GM12801 (cell line): ENCODE measurements around the gene ZNF451.

Experiments
- CTCF ChIP-seq: IDR thresholded peaks from one replicate; pipeline ENCODE4 v1.5.1; 2011; ENCODE audit warnings: control low read depth; ENCODE audit not compliant: insufficient read length; ENCODE audit errors: extremely low read depth

The ZNF451 gene

DNA sequence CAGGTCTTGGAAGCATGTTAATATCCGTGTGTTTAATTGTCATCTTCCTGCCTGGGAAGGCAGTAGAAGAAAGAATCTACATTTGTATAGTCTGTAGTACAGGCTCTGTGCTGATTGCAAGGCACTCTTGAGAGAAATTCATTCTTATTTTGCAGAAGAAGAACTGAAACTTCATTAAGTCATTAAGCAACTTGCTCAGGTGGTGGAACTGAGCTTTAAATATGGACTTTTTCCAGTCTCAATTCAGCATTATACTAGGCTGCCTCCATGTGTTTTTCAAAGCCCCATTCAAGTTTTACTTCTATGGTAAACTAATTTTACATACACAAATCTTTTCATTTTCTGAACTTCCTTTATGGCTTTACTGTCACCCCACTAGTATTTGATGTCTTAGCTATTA, 18.7 kb downstream of the ZNF451 start:
- no peak for TF ChIP-seq CTCF

GRCh38 chr6:57109880-57110279, 19.9 kb downstream of the ZNF451 start:
- no peak for TF ChIP-seq CTCF

- TF ChIP-seq CTCF: no peak
Observed at GRCh38 chr6:57113105-57113504, 23.1 kb downstream of the ZNF451 start.

DNA sequence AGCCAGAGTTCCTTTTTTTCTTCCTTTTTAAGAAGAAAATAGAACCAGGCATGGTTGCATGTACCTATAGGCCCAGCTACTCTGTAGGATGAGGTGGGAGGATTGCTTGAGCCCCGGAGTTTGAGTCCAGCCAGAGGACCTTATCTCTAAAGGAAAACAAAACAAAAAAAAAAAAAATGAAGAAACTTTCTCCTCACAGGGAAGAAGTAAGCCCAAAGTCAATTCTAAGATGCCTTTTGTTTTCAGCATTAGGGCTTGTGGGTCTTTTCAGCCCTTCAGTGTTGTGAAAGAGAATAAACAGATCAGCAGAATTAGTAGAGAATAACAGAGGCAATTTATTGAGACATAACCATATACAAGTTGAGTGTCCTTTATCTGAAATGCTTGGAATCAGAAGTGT, 26.8 kb downstream of the ZNF451 start:
- TF ChIP-seq CTCF: no peak

- no peak for TF ChIP-seq CTCF
Observed at GRCh38 chr6:57117796-57118195, 27.8 kb downstream of the ZNF451 start.

- no peak for TF ChIP-seq CTCF
Observed at GRCh38 chr6:57123111-57123510, 33.1 kb downstream of the ZNF451 start.

DNA sequence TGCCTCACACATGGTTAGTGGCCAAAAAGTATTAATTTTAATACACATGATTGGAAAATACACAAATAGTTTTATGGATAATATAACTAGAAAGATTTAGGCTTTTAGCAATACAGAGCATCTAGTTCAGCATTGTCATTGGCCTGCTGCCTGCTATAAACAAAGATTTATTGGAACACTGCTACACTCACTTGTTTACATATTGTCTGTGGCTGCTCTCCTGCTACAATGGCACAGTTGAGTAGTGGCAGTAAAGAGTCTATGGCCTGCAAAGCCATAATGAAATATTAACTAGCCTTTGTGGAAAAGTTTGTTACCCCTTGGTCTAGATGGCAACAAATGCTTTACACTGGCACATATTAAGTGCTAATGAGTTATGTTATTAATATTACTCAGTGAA, 37.8 kb downstream of the ZNF451 start:
- TF ChIP-seq CTCF: no peak

DNA sequence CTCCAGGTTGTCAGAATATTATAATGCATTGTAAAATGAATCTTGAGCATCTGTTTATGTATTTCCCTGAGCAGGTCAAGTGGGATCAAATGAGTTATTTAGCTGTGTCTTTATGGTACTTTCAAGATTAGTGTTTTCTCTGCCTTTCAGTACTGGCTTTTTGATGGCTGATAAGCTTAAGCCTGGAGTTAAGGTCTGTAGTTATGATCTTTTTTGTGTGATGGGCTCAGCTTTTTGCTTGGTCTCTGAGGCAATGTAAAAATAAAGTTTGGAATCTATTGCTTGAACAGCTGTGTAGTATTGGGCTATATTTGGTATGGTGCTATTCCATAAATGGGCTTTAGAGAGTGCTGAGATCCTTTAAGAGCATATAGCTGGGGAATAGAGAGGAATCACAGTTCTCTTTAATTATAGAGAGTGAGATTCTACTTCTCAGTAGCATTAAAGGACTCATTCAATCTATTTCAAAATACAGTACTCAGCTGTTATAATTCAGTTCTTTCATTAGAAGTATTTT, 40.7 kb downstream of the ZNF451 start:
- no peak for TF ChIP-seq CTCF
